Kidney (tissue), 14 donors: ENCODE results near the gene SORCS3. TPM values are rescaled to one million over a fixed set of nuclear protein-coding genes. Genes with fewer than 3 reads are reported as not detected.

Experiments used
- DNase-seq, 5 donors: peaks; one replicate each; pipeline ENCODE4 v3.0.0-alpha.2; 2013 to 2020
- FAIRE-seq: peaks from 2 replicates; lab custom pipeline; 2012; peaks lifted over from hg19 to GRCh38; lab: Jason Lieb, UNC
- H3K27ac ChIP-seq, 2 donors: one replicate each; pipeline ENCODE4 v1.7.0; 2013; ENCODE audit warnings: low read depth in 2 of 2, low read length in 2 of 2, inconsistent platforms in 1 of 2
- H3K27me3 ChIP-seq: one replicate; pipeline ENCODE4 v1.7.1; 2013; ENCODE audit warnings: low read length, inconsistent platforms; ENCODE audit not compliant: control insufficient read depth, insufficient read depth
- H3K36me3 ChIP-seq, 3 donors: one replicate each; pipeline versions ENCODE4 v1.7.0 to v1.7.1; 2013; ENCODE audit warnings: low read length in 3 of 3, control low read depth in 1 of 3, inconsistent platforms in 1 of 3; ENCODE audit not compliant: insufficient read depth in 3 of 3, control insufficient read depth in 2 of 3
- H3K4me1 ChIP-seq, 3 donors: one replicate each; pipeline versions ENCODE4 v1.7.0 to v1.7.1; 2013; ENCODE audit warnings: low read length in 3 of 3, inconsistent platforms in 1 of 3, low read depth in 1 of 3; ENCODE audit not compliant: control insufficient read depth in 2 of 3, insufficient read depth in 2 of 3
- H3K4me3 ChIP-seq, 3 donors: one replicate each; pipeline versions ENCODE4 v1.7.0 to v1.8.1; 2013; ENCODE audit warnings: low read length in 3 of 3, control low read depth in 1 of 3, inconsistent platforms in 1 of 3
- H3K9ac ChIP-seq, 3 donors: one replicate each; pipeline versions ENCODE4 v1.7.0 to v1.7.1; 2013; ENCODE audit warnings: low read length in 3 of 3, control low read depth in 1 of 3, inconsistent platforms in 1 of 3
- H3K9me3 ChIP-seq, 3 donors: one replicate each; pipeline versions ENCODE4 v1.7.0 to v1.7.1; 2013; ENCODE audit warnings: low read length in 3 of 3, control low read depth in 1 of 3, inconsistent platforms in 1 of 3; ENCODE audit not compliant: control insufficient read depth in 2 of 3, insufficient read depth in 1 of 3
- CTCF ChIP-seq: IDR thresholded peaks from 3 replicates; pipeline ENCODE4 v1.5.1; 2012; ENCODE audit warnings: mild to moderate bottlenecking, moderate library complexity, borderline replicate concordance; ENCODE audit not compliant: insufficient read depth; ENCODE audit errors: extremely low read depth
- intact Hi-C: fragments of 100-400 bp; cut with DNase I; formaldehyde crosslinking; loops from one replicate; pipeline ENCODE4 v1.11.1; 2022
- polyA plus RNA-seq: library from polyadenylated mRNA; stranded (reverse); fragments of 350-450 nt; fragmentation: Illumina TruSeq; extraction: RNeasy Lipid Tissue Mini Kit (QIAGEN cat#74804); gene quantifications from one replicate; pipeline ENCODE4 v1.2.3, GENCODE V29; 2014; ENCODE audit warnings: low read depth, low replicate concordance; ENCODE audit not compliant: insufficient read depth
- total RNA-seq: library from RNA; stranded (reverse); fragmentation: NEBNext Ultra II Directional; extraction: Animal tissue kit (Norgen Biotek cat#: 25700); gene quantifications from one replicate; pipeline ENCODE4 v1.2.1, GENCODE V29; 2021
- donor health status: control.
- donor health status: control.
- donor health status: control.
- donor health status: control.
- donor health status: control.
- donor health status: DM: yes; HTN: yes; CAD: no.
- donor health status: Normal renal cell carcinoma (clear cell type).

SORCS3 gene
- total and polyA plus RNA-seq, 2 donors from 2014 or later: 0.52 to 1.1 TPM

GRCh38 chr10:104663076-104663475, 22.0 kb downstream of the SORCS3 start:
- DNase-seq (no peak), FAIRE-seq (no peak)
- intact Hi-C loops: no loop called here

DNA sequence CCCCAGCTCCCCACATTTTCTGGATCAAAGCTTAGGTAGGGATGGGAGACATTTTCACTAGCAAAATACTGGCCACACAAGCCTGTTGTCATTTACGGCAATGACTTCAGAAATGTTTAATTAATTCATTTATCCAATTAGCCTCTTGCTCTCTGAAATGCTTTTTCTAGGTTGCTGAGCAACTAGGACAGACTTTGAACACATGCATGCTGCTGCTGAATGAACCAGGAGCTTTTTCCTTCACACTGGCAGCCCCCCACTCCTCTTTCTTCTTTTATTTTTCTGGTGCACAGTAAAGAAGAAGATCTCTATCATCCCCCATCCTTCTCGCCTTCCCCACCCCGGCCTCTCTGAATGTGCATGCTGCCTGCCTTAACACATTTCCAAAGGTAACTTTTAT, 22.5 kb downstream of the SORCS3 start:
- FAIRE-seq (no peak), DNase-seq (peak in 2 of 5 donors; percentile 4 to 20)
- Histone ChIP-seq H3K27me3 (no peaks in the 10 kb centered on the region), H3K9ac (no peak overlapping the region), H3K4me3 (no peak overlapping the region), H3K36me3 (no peaks in the 10 kb centered on the region), H3K4me1 (no peaks in the 10 kb centered on the region), H3K27ac (no peak overlapping the region), H3K9me3 (no peaks in the 10 kb centered on the region)
- TF ChIP-seq CTCF: no peak
- intact Hi-C loops: no loop called here

More at GRCh38 chr10:104663076-104663475, 22.0 kb downstream of the SORCS3 start:
- Histone ChIP-seq H3K4me3 (no peak overlapping the region), H3K4me1 (no peaks in the 10 kb centered on the region), H3K9ac (no peak overlapping the region), H3K27me3 (no peaks in the 10 kb centered on the region), H3K9me3 (no peaks in the 10 kb centered on the region), H3K36me3 (no peaks in the 10 kb centered on the region), H3K27ac (no peak overlapping the region)
- no peak for TF ChIP-seq CTCF

GRCh38 chr10:104664205-104664604, 23.1 kb downstream of the SORCS3 start:
- intact Hi-C loops: no loop called here

More at GRCh38 chr10:104664205-104664604, 23.1 kb downstream of the SORCS3 start:
- Histone ChIP-seq H3K9me3 (no peaks in the 10 kb centered on the region), H3K27me3 (no peaks in the 10 kb centered on the region), H3K4me3 (no peak overlapping the region), H3K4me1 (no peaks in the 10 kb centered on the region), H3K9ac (no peak overlapping the region), H3K36me3 (no peaks in the 10 kb centered on the region), H3K27ac (no peak overlapping the region)
- FAIRE-seq (no peak), DNase-seq (peak in 1 of 5 donors; percentile 23)
- no peak for TF ChIP-seq CTCF
